ENCODE results near the gene KLK5.

- no peak for TF ChIP-seq CTCF (IDR thresholded peaks at IDR 0.05; ENCODE audit: low read depth, low read length, missing input control)
- TF ChIP-seq RAD21 (IDR thresholded peaks at IDR 0.05): no peak
- no peak for TF ChIP-seq EGR1 (IDR thresholded peaks at IDR 0.05; ENCODE audit: low read depth in 2 of 2)
- TF ChIP-seq TAF1 (conservative IDR thresholded peaks at IDR 0.05): no peak
- TF ChIP-seq, protein P1, sequence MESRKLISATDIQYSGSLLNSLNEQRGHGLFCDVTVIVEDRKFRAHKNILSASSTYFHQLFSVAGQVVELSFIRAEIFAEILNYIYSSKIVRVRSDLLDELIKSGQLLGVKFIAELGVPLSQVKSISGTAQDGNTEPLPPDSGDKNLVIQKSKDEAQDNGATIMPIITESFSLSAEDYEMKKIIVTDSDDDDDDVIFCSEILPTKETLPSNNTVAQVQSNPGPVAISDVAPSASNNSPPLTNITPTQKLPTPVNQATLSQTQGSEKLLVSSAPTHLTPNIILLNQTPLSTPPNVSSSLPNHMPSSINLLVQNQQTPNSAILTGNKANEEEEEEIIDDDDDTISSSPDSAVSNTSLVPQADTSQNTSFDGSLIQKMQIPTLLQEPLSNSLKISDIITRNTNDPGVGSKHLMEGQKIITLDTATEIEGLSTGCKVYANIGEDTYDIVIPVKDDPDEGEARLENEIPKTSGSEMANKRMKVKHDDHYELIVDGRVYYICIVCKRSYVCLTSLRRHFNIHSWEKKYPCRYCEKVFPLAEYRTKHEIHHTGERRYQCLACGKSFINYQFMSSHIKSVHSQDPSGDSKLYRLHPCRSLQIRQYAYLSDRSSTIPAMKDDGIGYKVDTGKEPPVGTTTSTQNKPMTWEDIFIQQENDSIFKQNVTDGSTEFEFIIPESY (IDR thresholded peaks at IDR 0.05): no peak
- TF ChIP-seq, protein P2, sequence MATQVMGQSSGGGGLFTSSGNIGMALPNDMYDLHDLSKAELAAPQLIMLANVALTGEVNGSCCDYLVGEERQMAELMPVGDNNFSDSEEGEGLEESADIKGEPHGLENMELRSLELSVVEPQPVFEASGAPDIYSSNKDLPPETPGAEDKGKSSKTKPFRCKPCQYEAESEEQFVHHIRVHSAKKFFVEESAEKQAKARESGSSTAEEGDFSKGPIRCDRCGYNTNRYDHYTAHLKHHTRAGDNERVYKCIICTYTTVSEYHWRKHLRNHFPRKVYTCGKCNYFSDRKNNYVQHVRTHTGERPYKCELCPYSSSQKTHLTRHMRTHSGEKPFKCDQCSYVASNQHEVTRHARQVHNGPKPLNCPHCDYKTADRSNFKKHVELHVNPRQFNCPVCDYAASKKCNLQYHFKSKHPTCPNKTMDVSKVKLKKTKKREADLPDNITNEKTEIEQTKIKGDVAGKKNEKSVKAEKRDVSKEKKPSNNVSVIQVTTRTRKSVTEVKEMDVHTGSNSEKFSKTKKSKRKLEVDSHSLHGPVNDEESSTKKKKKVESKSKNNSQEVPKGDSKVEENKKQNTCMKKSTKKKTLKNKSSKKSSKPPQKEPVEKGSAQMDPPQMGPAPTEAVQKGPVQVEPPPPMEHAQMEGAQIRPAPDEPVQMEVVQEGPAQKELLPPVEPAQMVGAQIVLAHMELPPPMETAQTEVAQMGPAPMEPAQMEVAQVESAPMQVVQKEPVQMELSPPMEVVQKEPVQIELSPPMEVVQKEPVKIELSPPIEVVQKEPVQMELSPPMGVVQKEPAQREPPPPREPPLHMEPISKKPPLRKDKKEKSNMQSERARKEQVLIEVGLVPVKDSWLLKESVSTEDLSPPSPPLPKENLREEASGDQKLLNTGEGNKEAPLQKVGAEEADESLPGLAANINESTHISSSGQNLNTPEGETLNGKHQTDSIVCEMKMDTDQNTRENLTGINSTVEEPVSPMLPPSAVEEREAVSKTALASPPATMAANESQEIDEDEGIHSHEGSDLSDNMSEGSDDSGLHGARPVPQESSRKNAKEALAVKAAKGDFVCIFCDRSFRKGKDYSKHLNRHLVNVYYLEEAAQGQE (IDR thresholded peaks at IDR 0.05): no peak
- TF ChIP-seq, protein P3, sequence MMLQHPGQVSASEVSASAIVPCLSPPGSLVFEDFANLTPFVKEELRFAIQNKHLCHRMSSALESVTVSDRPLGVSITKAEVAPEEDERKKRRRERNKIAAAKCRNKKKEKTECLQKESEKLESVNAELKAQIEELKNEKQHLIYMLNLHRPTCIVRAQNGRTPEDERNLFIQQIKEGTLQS (IDR thresholded peaks at IDR 0.05): no peak
- TF ChIP-seq NR2F2 (IDR thresholded peaks at IDR 0.05): no peak
- TF ChIP-seq GABPA (IDR thresholded peaks at IDR 0.05 in 1 of 2, conservative IDR thresholded peaks at IDR 0.05 in 1 of 2): no peak
- no peak for TF ChIP-seq FOXA1 (IDR thresholded peaks at IDR 0.05)
- TF ChIP-seq FOXA2 (IDR thresholded peaks at IDR 0.05): no peak
- TF ChIP-seq YY1 (IDR thresholded peaks at IDR 0.05): no peak
- no peak for TF ChIP-seq MAX (IDR thresholded peaks at IDR 0.05)
- no peak for TF ChIP-seq JUND (IDR thresholded peaks at IDR 0.05)
Observed at GRCh38 chr19:50916069-50916468, 36.8 kb downstream of the KLK5 start.

Measured in liver (tissue), 3 donors.